ENCODE measurements around the gene OSBPL8.

DNA sequence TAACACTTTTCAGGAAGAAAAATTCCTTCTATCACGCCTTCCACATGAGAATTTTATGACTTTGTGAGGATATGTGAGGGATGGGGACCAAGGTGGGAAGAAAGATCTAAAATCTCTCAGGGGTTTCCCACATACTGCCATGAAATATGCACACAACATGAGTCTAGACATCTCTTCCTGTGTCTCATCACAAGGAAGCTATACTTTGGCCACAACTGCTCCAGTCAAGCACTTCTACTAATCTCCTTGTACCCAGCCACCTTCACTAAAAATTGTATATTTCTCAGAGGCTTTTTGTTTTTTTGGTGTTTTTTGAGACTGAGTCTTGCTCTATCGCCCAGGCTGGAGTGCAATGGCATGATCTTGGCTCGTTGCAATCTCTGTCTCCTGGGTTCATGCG is 3.2 kb downstream of the OSBPL8 start:
- TF ChIP-seq CTCF (conservative IDR thresholded peaks at IDR 0.05; ENCODE audit: low read length), result no peak
- no peak for TF ChIP-seq EZH2phosphoT487 (IDR thresholded peaks at IDR 0.05; ENCODE audit: borderline replicate concordance, low read depth, low read length)
